GM21529 (cell line): ENCODE data around the gene PGAP1.

Source experiments
- ATAC-seq: cut with Tn5 transposase; IDR thresholded peaks from one replicate; pipeline ENCODE4 v1.9.1; 2021; ENCODE audit not compliant: unreplicated experiment

The PGAP1 gene

GRCh38 chr2:196926562-196927375 lies at the start of gene PGAP1:
TSS of gene PGAP1 (minus strand) at chr2:196926707. CDS start at chr2:196926616, 91 bp downstream.
- ATAC-seq, result peak; percentile 83

GRCh38 chr2:196974970-196975369 lies 48.5 kb upstream of the PGAP1 start:
- no peak for ATAC-seq

- no peak for ATAC-seq
Observed at GRCh38 chr2:196971574-196972279, 45.2 kb upstream of the PGAP1 start.

GRCh38 chr2:196970099-196970498 lies 43.6 kb upstream of the PGAP1 start:
- ATAC-seq, result no peak

- no peak for ATAC-seq
Observed at GRCh38 chr2:196968516-196968915, 42.0 kb upstream of the PGAP1 start.

- ATAC-seq, result no peak
Observed at GRCh38 chr2:196967775-196968174, 41.3 kb upstream of the PGAP1 start.

GRCh38 chr2:196967116-196967515 lies 40.6 kb upstream of the PGAP1 start:
- no peak for ATAC-seq

- ATAC-seq, result no peak
Observed at GRCh38 chr2:196966061-196966460, 39.6 kb upstream of the PGAP1 start.

GRCh38 chr2:196965651-196966050 lies 39.1 kb upstream of the PGAP1 start:
- ATAC-seq, result no peak

- no peak for ATAC-seq
Observed at GRCh38 chr2:196963961-196964360, 37.5 kb upstream of the PGAP1 start.

GRCh38 chr2:196963043-196963442 lies 36.5 kb upstream of the PGAP1 start:
- ATAC-seq, result no peak

GRCh38 chr2:196962325-196962724 lies 35.8 kb upstream of the PGAP1 start:
- no peak for ATAC-seq

GRCh38 chr2:196961889-196962288 lies 35.4 kb upstream of the PGAP1 start:
- peak; percentile 99 for ATAC-seq

- no peak for ATAC-seq
Observed at GRCh38 chr2:196959734-196960338, 33.3 kb upstream of the PGAP1 start.

GRCh38 chr2:196959281-196959680 lies 32.8 kb upstream of the PGAP1 start:
- no peak for ATAC-seq

GRCh38 chr2:196957881-196958525 lies 31.5 kb upstream of the PGAP1 start:
- no peak for ATAC-seq

GRCh38 chr2:196957442-196957841 lies 30.9 kb upstream of the PGAP1 start:
- ATAC-seq, result no peak

GRCh38 chr2:196956069-196956468 lies 29.6 kb upstream of the PGAP1 start:
- ATAC-seq, result no peak

GRCh38 chr2:196955036-196955435 lies 28.5 kb upstream of the PGAP1 start:
- no peak for ATAC-seq

- ATAC-seq, result no peak
Observed at GRCh38 chr2:196954001-196954400, 27.5 kb upstream of the PGAP1 start.

GRCh38 chr2:196952936-196953335 lies 26.4 kb upstream of the PGAP1 start:
- no peak for ATAC-seq
